GM19025 (cell line): ENCODE data around the gene PLXNB3.
"Not testable (repeated sequence)": the region's sequence is repeated elsewhere in the genome, so short reads cannot be mapped to it uniquely, and the experiment has no call there.

Experiments
- ATAC-seq: cut with Tn5 transposase; IDR thresholded peaks from one replicate; pipeline ENCODE4 v1.9.1; 2021; ENCODE audit warnings: mild to moderate bottlenecking, low read depth, moderate library complexity; ENCODE audit not compliant: unreplicated experiment

PLXNB3 gene

GRCh38 chrX:153749017-153749416, 15.0 kb upstream of the PLXNB3 start:
- ATAC-seq, result not testable (repeated sequence)

- ATAC-seq, result no peak
Measured at GRCh38 chrX:153750127-153750774, 13.8 kb upstream of the PLXNB3 start.

GRCh38 chrX:153755136-153755535, 8.9 kb upstream of the PLXNB3 start:
- ATAC-seq, result no peak

- no peak for ATAC-seq
Measured at GRCh38 chrX:153761863-153762262, 2.2 kb upstream of the PLXNB3 start.

- ATAC-seq, result no peak
Measured at GRCh38 chrX:153762626-153763173, 1.3 kb upstream of the PLXNB3 start.

- no peak for ATAC-seq
Measured at GRCh38 chrX:153763298-153763932, 634 bp upstream of the PLXNB3 start.

GRCh38 chrX:153764786-153765137, 713 bp downstream of the PLXNB3 start:
- ATAC-seq, result no peak

GRCh38 chrX:153765138-153766079, 1.4 kb downstream of the PLXNB3 start:
- ATAC-seq, result no peak

- ATAC-seq, result no peak
Measured at GRCh38 chrX:153766098-153766817, 2.2 kb downstream of the PLXNB3 start.

- no peak for ATAC-seq
Measured at GRCh38 chrX:153766871-153767673, 3.0 kb downstream of the PLXNB3 start.

- ATAC-seq, result no peak
Measured at GRCh38 chrX:153767674-153768055, 3.6 kb downstream of the PLXNB3 start.

- ATAC-seq, result no peak
Measured at GRCh38 chrX:153768311-153769157, 4.5 kb downstream of the PLXNB3 start.

GRCh38 chrX:153769158-153769864, 5.3 kb downstream of the PLXNB3 start:
- ATAC-seq, result no peak

- no peak for ATAC-seq
Measured at GRCh38 chrX:153769865-153770600, 6.0 kb downstream of the PLXNB3 start.

- ATAC-seq, result no peak
Measured at GRCh38 chrX:153770601-153771414, 6.8 kb downstream of the PLXNB3 start.

GRCh38 chrX:153771415-153772315, 7.6 kb downstream of the PLXNB3 start:
- ATAC-seq, result no peak
